HepG2 (cell line): ENCODE results near the gene SRCAP. TPM values are rescaled to one million over a fixed set of nuclear protein-coding genes. Genes with fewer than 3 reads are reported as not detected.

Source experiments
- ARNT ChIP-seq: fragments of 450-650 bp; IDR thresholded peaks from 2 replicates; pipeline ENCODE4 v1.6.1; 2017
- MTA1 ChIP-seq: sonication (generic); formaldehyde crosslinking; IDR thresholded peaks from 2 replicates; pipeline ENCODE4 v1.4.0; 2020; ENCODE audit warnings: missing genetic modification reagents, mild to moderate bottlenecking, borderline replicate concordance
- ZBTB42 ChIP-seq: sonication (generic); formaldehyde crosslinking; IDR thresholded peaks from 2 replicates; pipeline ENCODE4 v1.5.0; 2020; ENCODE audit warnings: mild to moderate bottlenecking, missing genetic modification reagents
- ZNF180 ChIP-seq: sonication (generic); formaldehyde crosslinking; IDR thresholded peaks from 2 replicates; pipeline ENCODE4 v1.4.0; 2020; ENCODE audit warnings: low read depth, missing genetic modification reagents, borderline replicate concordance
- polyA plus RNA-seq, 8 experiments: library from polyadenylated mRNA; depleted of rRNA in 3 of 8; stranded (reverse) in 7 of 8; unstranded in 1 of 8; fragments of >200 nt; fragmentation: Illumina TruSeq in 4 of 8; extraction: Trizol in 4 of 8; gene quantifications; 2 replicates each; pipeline versions ENCODE4 v1.2.1 to v1.2.3, GENCODE V29; 2011 to 2016; ENCODE audit warnings: low read depth in 4 of 8, missing spikeins in 1 of 8, mixed read lengths in 1 of 8; ENCODE audit not compliant: insufficient read depth in 1 of 8
- total RNA-seq, 5 experiments: library from RNA; depleted of rRNA; stranded (reverse); fragments of >200 nt; fragmentation: Illumina TruSeq; extraction: Trizol; gene quantifications; 2 replicates each; pipeline ENCODE4 v1.2.3, GENCODE V29; 2016; ENCODE audit warnings: low read depth in 1 of 5
- TF ChIP-seq, protein P1 (sequence below): sonication (generic); formaldehyde crosslinking; IDR thresholded peaks from 2 replicates; pipeline ENCODE4 v1.4.0; 2020; ENCODE audit warnings: mild to moderate bottlenecking, missing genetic modification reagents
- TF ChIP-seq, protein P2 (sequence below): sonication (generic); formaldehyde crosslinking; IDR thresholded peaks from 2 replicates; pipeline ENCODE4 v1.4.0; 2020; ENCODE audit warnings: missing genetic modification reagents
- TF ChIP-seq, protein P3 (sequence below): sonication (generic); formaldehyde crosslinking; IDR thresholded peaks from 2 replicates; pipeline ENCODE4 v1.4.0; 2020; ENCODE audit warnings: missing genetic modification reagents, mild to moderate bottlenecking, borderline replicate concordance
- TF ChIP-seq, protein P4 (sequence below): sonication (generic); formaldehyde crosslinking; IDR thresholded peaks from 2 replicates; pipeline ENCODE4 v1.8.1; 2023; ENCODE audit warnings: mild to moderate bottlenecking, missing genetic modification reagents
- TF ChIP-seq, protein P5 (sequence below): sonication (generic); formaldehyde crosslinking; IDR thresholded peaks from 2 replicates; pipeline ENCODE4 v1.9.0; 2021; ENCODE audit warnings: mild to moderate bottlenecking, missing genetic modification reagents

SRCAP gene
- total and polyA plus RNA-seq, 2 of the 13 experiments (the other 11 are each of a cell fraction or from before 2014, with no cell fraction given) = 4.9 to 9.0 TPM

DNA sequence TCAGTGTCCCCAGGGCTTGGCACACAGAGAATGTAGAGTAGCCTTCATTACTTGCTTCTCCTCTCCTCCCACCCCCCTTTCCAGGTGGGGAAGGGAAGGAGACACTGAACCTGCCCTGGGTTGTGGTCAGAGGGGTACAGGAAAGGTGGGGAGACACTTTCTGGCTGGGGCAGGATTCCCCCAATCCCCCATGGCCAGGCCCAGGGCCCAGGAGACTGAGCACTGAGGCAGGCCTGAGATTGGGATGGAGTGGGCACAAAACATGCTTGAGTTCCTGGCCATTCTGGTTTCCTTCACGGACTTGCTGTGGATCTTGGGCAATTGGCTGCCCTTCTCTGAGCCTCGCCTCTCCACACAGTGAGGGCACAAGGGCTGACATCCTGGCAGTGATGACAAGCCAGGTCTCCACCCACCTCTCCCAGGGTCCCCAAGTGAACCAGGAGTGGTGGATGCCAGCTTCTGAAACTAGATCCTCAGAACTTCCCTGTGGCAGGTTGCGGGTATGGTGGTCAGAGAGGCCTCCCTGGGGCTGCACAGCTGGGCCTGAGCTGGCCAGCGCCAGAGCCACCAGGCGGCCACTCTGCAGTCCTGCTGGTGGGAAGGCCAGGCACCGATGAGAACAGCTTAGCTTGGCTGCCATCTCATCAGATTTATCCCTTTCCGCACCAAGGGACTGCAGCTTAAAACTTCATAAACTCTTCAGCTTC, 78.8 kb downstream of the SRCAP start (continued):
- TF ChIP-seq, protein P1, sequence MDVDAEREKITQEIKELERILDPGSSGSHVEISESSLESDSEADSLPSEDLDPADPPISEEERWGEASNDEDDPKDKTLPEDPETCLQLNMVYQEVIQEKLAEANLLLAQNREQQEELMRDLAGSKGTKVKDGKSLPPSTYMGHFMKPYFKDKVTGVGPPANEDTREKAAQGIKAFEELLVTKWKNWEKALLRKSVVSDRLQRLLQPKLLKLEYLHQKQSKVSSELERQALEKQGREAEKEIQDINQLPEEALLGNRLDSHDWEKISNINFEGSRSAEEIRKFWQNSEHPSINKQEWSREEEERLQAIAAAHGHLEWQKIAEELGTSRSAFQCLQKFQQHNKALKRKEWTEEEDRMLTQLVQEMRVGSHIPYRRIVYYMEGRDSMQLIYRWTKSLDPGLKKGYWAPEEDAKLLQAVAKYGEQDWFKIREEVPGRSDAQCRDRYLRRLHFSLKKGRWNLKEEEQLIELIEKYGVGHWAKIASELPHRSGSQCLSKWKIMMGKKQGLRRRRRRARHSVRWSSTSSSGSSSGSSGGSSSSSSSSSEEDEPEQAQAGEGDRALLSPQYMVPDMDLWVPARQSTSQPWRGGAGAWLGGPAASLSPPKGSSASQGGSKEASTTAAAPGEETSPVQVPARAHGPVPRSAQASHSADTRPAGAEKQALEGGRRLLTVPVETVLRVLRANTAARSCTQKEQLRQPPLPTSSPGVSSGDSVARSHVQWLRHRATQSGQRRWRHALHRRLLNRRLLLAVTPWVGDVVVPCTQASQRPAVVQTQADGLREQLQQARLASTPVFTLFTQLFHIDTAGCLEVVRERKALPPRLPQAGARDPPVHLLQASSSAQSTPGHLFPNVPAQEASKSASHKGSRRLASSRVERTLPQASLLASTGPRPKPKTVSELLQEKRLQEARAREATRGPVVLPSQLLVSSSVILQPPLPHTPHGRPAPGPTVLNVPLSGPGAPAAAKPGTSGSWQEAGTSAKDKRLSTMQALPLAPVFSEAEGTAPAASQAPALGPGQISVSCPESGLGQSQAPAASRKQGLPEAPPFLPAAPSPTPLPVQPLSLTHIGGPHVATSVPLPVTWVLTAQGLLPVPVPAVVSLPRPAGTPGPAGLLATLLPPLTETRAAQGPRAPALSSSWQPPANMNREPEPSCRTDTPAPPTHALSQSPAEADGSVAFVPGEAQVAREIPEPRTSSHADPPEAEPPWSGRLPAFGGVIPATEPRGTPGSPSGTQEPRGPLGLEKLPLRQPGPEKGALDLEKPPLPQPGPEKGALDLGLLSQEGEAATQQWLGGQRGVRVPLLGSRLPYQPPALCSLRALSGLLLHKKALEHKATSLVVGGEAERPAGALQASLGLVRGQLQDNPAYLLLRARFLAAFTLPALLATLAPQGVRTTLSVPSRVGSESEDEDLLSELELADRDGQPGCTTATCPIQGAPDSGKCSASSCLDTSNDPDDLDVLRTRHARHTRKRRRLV = no peak
- TF ChIP-seq, protein P2, sequence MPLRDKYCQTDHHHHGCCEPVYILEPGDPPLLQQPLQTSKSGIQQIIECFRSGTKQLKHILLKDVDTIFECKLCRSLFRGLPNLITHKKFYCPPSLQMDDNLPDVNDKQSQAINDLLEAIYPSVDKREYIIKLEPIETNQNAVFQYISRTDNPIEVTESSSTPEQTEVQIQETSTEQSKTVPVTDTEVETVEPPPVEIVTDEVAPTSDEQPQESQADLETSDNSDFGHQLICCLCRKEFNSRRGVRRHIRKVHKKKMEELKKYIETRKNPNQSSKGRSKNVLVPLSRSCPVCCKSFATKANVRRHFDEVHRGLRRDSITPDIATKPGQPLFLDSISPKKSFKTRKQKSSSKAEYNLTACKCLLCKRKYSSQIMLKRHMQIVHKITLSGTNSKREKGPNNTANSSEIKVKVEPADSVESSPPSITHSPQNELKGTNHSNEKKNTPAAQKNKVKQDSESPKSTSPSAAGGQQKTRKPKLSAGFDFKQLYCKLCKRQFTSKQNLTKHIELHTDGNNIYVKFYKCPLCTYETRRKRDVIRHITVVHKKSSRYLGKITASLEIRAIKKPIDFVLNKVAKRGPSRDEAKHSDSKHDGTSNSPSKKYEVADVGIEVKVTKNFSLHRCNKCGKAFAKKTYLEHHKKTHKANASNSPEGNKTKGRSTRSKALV (CRISPR knock-in tag) = no peak
- TF ChIP-seq, protein P3, sequence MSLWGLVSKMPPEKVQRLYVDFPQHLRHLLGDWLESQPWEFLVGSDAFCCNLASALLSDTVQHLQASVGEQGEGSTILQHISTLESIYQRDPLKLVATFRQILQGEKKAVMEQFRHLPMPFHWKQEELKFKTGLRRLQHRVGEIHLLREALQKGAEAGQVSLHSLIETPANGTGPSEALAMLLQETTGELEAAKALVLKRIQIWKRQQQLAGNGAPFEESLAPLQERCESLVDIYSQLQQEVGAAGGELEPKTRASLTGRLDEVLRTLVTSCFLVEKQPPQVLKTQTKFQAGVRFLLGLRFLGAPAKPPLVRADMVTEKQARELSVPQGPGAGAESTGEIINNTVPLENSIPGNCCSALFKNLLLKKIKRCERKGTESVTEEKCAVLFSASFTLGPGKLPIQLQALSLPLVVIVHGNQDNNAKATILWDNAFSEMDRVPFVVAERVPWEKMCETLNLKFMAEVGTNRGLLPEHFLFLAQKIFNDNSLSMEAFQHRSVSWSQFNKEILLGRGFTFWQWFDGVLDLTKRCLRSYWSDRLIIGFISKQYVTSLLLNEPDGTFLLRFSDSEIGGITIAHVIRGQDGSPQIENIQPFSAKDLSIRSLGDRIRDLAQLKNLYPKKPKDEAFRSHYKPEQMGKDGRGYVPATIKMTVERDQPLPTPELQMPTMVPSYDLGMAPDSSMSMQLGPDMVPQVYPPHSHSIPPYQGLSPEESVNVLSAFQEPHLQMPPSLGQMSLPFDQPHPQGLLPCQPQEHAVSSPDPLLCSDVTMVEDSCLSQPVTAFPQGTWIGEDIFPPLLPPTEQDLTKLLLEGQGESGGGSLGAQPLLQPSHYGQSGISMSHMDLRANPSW (CRISPR knock-in tag) = no peak
- TF ChIP-seq MTA1 (peak; percentile 59; the same call in 1 of the 2 replicates), ZBTB42 (CRISPR knock-in tag) (no peak), ARNT (no peak), ZNF180 (peak; percentile 30; the same call in 1 of the 2 replicates)
- TF ChIP-seq, protein P4, sequence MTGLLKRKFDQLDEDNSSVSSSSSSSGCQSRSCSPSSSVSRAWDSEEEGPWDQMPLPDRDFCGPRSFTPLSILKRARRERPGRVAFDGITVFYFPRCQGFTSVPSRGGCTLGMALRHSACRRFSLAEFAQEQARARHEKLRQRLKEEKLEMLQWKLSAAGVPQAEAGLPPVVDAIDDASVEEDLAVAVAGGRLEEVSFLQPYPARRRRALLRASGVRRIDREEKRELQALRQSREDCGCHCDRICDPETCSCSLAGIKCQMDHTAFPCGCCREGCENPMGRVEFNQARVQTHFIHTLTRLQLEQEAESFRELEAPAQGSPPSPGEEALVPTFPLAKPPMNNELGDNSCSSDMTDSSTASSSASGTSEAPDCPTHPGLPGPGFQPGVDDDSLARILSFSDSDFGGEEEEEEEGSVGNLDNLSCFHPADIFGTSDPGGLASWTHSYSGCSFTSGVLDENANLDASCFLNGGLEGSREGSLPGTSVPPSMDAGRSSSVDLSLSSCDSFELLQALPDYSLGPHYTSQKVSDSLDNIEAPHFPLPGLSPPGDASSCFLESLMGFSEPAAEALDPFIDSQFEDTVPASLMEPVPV (CRISPR knock-in tag) = no peak
- TF ChIP-seq, protein P5, sequence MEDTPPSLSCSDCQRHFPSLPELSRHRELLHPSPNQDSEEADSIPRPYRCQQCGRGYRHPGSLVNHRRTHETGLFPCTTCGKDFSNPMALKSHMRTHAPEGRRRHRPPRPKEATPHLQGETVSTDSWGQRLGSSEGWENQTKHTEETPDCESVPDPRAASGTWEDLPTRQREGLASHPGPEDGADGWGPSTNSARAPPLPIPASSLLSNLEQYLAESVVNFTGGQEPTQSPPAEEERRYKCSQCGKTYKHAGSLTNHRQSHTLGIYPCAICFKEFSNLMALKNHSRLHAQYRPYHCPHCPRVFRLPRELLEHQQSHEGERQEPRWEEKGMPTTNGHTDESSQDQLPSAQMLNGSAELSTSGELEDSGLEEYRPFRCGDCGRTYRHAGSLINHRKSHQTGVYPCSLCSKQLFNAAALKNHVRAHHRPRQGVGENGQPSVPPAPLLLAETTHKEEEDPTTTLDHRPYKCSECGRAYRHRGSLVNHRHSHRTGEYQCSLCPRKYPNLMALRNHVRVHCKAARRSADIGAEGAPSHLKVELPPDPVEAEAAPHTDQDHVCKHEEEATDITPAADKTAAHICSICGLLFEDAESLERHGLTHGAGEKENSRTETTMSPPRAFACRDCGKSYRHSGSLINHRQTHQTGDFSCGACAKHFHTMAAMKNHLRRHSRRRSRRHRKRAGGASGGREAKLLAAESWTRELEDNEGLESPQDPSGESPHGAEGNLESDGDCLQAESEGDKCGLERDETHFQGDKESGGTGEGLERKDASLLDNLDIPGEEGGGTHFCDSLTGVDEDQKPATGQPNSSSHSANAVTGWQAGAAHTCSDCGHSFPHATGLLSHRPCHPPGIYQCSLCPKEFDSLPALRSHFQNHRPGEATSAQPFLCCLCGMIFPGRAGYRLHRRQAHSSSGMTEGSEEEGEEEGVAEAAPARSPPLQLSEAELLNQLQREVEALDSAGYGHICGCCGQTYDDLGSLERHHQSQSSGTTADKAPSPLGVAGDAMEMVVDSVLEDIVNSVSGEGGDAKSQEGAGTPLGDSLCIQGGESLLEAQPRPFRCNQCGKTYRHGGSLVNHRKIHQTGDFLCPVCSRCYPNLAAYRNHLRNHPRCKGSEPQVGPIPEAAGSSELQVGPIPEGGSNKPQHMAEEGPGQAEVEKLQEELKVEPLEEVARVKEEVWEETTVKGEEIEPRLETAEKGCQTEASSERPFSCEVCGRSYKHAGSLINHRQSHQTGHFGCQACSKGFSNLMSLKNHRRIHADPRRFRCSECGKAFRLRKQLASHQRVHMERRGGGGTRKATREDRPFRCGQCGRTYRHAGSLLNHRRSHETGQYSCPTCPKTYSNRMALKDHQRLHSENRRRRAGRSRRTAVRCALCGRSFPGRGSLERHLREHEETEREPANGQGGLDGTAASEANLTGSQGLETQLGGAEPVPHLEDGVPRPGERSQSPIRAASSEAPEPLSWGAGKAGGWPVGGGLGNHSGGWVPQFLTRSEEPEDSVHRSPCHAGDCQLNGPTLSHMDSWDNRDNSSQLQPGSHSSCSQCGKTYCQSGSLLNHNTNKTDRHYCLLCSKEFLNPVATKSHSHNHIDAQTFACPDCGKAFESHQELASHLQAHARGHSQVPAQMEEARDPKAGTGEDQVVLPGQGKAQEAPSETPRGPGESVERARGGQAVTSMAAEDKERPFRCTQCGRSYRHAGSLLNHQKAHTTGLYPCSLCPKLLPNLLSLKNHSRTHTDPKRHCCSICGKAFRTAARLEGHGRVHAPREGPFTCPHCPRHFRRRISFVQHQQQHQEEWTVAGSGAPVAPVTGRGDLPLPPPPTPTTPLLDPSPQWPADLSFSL (CRISPR knock-in tag) = no peak
